HEK293T (cell line): ENCODE results near the gene ZFP92.

Experiments used
- CTCF ChIA-PET: fragments of 350-600 bp; formaldehyde crosslinking; extraction: SDS; loops from one replicate; lab custom pipeline; 2021; ENCODE audit warnings: antibody characterized with exemption, inconsistent platforms; lab: Yijun Ruan, JAX
- POLR2A ChIA-PET: fragments of 350-600 bp; formaldehyde crosslinking; extraction: SDS; loops from one replicate; lab custom pipeline; 2020; ENCODE audit warnings: antibody characterized with exemption, inconsistent platforms; lab: Yijun Ruan, JAX
- DNase-seq: peaks from one replicate; pipeline ENCODE4 v3.0.0; 2012; ENCODE audit warnings: mixed read lengths; ENCODE audit errors: extremely low spot score
- ARNT ChIP-seq: fragments of 450-650 bp; IDR thresholded peaks from 2 replicates; pipeline ENCODE4 v1.6.1; 2017; ENCODE audit warnings: mild to moderate bottlenecking
- BHLHE40 ChIP-seq: fragments of 450-650 bp; IDR thresholded peaks from 2 replicates; pipeline ENCODE4 v1.6.1; 2016; ENCODE audit warnings: mild to moderate bottlenecking, moderate library complexity, borderline replicate concordance
- CTBP1 ChIP-seq: fragments of 450-650 bp; IDR thresholded peaks from 2 replicates; pipeline ENCODE4 v1.6.1; 2016; ENCODE audit warnings: borderline replicate concordance
- ELF4 ChIP-seq: fragments of 450-650 bp; IDR thresholded peaks from 2 replicates; pipeline ENCODE4 v1.6.1; 2017; ENCODE audit warnings: antibody characterized with exemption
- FOXA1 ChIP-seq: fragments of 450-650 bp; IDR thresholded peaks from 2 replicates; pipeline ENCODE4 v1.6.1; 2016; ENCODE audit warnings: mild to moderate bottlenecking
- FOXK2 ChIP-seq: fragments of 450-650 bp; IDR thresholded peaks from 2 replicates; pipeline ENCODE4 v1.6.1; 2016; ENCODE audit warnings: mild to moderate bottlenecking
- FOXM1 ChIP-seq: fragments of 450-650 bp; IDR thresholded peaks from 2 replicates; pipeline ENCODE4 v1.6.1; 2017; ENCODE audit warnings: mild to moderate bottlenecking, borderline replicate concordance
- HDGF ChIP-seq: fragments of 450-650 bp; IDR thresholded peaks from 2 replicates; pipeline ENCODE4 v1.6.1; 2017; ENCODE audit warnings: antibody characterized with exemption, borderline replicate concordance
- L3MBTL2 ChIP-seq: fragments of 450-650 bp; conservative IDR thresholded peaks from 2 replicates; pipeline ENCODE4 v1.6.1; 2016; ENCODE audit warnings: mild to moderate bottlenecking
- LEF1 ChIP-seq: fragments of 450-650 bp; IDR thresholded peaks from 2 replicates; pipeline ENCODE4 v1.6.1; 2017; ENCODE audit warnings: mild to moderate bottlenecking, borderline replicate concordance
- NFRKB ChIP-seq: fragments of 450-650 bp; IDR thresholded peaks from 2 replicates; pipeline ENCODE4 v1.6.1; 2016; ENCODE audit warnings: mild to moderate bottlenecking, moderate library complexity
- SP1 ChIP-seq: fragments of 450-650 bp; IDR thresholded peaks from 2 replicates; pipeline ENCODE4 v1.6.1; 2017
- SUZ12 ChIP-seq: fragments of 450-650 bp; IDR thresholded peaks from 2 replicates; pipeline ENCODE4 v1.6.1; 2016; ENCODE audit warnings: mild to moderate bottlenecking
- TARDBP ChIP-seq: fragments of 450-650 bp; IDR thresholded peaks from 2 replicates; pipeline ENCODE4 v1.6.1; 2016
- ZNF384 ChIP-seq: fragments of 450-650 bp; IDR thresholded peaks from 2 replicates; pipeline ENCODE4 v1.6.1; 2016
- TF ChIP-seq, protein P1 (sequence below): fragments of 450-650 bp; IDR thresholded peaks from 2 replicates; pipeline ENCODE4 v1.6.1; 2016

ZFP92 gene

DNA sequence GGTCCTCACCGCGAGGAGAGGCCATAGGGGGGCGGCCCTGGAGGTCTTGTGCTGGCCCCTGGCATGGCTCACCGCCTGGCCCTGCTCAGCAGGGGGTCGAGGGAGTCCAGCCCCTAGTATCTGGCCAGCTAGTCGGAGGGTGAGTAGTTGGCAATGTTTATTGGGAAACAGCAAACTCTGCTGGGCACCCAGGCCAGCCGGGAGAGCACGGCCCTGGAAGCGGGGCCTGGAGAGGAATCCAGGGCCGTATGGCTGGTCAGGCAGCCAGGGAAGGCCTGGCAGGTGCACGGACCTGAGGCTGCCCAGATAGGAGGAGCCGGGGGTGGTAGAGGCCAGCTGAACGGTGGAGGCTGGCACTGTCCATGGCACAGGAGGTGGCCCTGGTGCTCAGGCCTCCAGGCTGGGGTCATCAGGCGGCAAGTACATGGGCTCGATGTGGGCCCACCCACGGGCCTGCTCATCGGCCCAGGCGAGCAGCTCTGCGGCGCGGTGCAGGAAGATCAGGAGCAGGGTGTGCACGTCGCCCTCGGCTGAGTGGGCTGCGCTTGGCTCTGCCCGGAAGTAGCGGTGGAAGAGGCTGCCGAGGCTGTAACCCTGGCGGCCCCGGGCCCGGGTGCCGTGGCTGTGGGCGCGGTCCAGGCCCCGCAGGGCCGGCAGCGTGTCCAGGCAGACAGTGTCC, 33.2 kb downstream of the ZFP92 start:
- POLR2A ChIA-PET = no interaction called here
- CTCF ChIA-PET = no interaction called here
- DNase-seq = no peak
- TF ChIP-seq CTBP1 = no peak
- TF ChIP-seq FOXK2 = no peak
- TF ChIP-seq ZNF384 = no peak
- no peak for TF ChIP-seq LEF1
- TF ChIP-seq ARNT = no peak
- TF ChIP-seq TARDBP = no peak

DNA sequence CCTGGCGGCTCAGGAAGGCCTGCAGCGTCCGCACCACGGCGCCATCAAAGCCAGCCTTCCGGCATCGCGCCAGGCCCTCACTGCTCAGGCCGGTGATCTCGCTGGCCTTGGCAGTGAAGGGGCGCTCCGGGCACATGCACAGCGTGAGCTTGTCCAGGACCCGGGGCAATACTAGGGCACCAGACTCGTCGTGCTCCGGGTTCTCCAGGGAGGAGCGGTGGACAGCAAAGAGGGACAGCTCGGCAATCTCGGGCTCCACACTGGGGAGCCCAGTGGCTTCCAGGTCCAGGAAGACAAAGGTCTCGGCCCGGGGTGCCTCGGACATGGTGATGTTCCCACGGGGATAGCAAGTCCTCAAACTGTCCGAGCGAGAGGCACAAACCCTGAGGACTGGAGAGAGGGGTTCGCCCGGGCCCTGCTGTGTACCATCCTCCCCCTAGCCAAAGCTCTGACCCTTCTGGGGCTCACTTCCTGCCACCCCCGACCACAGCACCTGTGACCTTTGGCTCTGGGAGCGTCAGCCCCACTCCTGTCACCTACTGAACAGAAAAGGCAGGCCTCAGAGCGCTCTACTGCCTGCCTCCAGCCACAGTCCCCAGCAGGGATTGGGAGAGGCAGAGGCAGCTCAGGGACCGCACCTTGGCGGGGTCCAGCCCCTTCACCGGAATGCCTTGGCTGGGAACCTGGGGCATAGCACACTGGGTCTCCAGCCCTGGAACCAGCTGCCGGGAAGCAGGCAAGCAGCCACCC, 34.0 kb downstream of the ZFP92 start:
- ChIA-PET CTCF (no interaction called here), POLR2A (interaction anchor here (1.5 kb wide), 1 partner anchor 8 kb away, joined by 3 read pairs; no protein-coding TSS in a partner anchor)
- no peak for DNase-seq
- TF ChIP-seq BHLHE40 (no peak), ZNF384 (no peak), NFRKB (no peak), L3MBTL2 (no peak), TARDBP (no peak)
- TF ChIP-seq, protein P1, sequence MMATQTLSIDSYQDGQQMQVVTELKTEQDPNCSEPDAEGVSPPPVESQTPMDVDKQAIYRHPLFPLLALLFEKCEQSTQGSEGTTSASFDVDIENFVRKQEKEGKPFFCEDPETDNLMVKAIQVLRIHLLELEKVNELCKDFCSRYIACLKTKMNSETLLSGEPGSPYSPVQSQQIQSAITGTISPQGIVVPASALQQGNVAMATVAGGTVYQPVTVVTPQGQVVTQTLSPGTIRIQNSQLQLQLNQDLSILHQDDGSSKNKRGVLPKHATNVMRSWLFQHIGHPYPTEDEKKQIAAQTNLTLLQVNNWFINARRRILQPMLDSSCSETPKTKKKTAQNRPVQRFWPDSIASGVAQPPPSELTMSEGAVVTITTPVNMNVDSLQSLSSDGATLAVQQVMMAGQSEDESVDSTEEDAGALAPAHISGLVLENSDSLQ = no peak

DNA sequence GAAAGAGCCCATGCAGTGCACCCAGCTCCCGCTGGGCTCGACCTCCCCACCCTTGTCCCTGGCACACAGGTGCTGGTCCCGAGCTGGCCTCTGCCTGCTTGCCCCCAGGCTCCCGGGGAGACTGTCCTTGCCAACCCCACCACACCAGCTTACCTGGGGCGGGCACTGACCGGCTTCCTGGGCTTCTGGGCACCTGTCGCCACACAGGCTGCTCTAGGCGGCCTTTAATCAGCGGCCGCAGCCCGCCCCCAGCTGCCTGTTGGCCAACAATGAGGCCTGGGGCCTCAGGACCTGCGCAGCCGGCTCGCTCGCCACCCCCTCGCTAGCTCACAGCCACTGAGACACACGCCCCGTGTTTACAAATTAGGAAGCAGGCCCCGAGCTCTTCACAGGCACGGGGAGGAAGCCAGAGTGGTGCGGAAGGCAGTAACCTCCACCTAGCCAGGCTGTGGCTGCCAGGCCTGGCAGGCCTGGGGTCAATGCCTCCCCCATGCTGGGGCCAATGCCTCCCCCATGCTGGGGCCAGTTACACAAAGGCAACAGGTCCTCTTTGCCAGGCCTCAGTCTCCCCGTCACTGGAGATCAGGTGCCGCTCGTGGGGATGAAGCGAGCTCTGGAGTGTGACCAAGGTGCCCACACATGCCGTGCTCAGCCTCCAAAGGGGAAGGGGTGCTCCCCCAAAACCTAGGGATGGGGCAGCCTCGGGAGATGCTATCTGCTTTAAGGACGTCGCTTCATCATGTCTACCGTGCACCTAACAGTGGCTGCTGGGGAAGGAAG, 34.8 kb downstream of the ZFP92 start, which contains the start of gene TREX2:
Gene TREX2 (minus strand): TSS at position 201 of the 780 bp plus-strand sequence. CDS start 626 bp downstream, outside the sequence.
- DNase-seq = no peak
- POLR2A ChIA-PET = interaction anchor here (1.5 kb wide), 1 partner anchor 8 kb away, joined by 3 read pairs; no protein-coding TSS in a partner anchor
- TF ChIP-seq SP1 (no peak), FOXK2 (no peak), TARDBP (no peak), FOXM1 (no peak), CTBP1 (no peak), LEF1 (no peak), HDGF (no peak), L3MBTL2 (no peak), ARNT (no peak), BHLHE40 (no peak), SUZ12 (no peak), ELF4 (no peak), FOXA1 (no peak), NFRKB (no peak), ZNF384 (no peak)
- TF ChIP-seq, protein P1 = no peak
- CTCF ChIA-PET = no interaction called here

DNA sequence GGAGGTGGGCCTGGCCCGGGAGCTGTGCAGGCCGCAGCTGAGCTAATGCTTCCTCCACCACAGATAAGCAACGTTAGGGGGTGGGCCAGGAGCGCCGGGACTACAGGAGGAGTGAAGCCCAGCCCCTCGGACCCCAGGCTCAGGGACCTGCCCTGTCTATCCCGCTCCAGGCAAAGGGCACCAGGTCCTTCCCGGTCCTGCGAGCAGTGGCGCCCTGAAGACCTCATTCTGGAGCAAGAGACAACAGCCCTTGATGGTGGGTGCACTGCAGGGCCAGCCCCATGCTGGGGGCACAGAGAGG, 35.3 kb downstream of the ZFP92 start:
- ChIA-PET POLR2A (interaction anchor here (1.5 kb wide), 1 partner anchor 9 kb away, joined by 3 read pairs; no protein-coding TSS in a partner anchor), CTCF (no interaction called here)
- TF ChIP-seq LEF1 (no peak), FOXM1 (no peak), ELF4 (no peak), ZNF384 (no peak), HDGF (no peak)
- TF ChIP-seq, protein P1 = no peak
- DNase-seq = no peak

DNA sequence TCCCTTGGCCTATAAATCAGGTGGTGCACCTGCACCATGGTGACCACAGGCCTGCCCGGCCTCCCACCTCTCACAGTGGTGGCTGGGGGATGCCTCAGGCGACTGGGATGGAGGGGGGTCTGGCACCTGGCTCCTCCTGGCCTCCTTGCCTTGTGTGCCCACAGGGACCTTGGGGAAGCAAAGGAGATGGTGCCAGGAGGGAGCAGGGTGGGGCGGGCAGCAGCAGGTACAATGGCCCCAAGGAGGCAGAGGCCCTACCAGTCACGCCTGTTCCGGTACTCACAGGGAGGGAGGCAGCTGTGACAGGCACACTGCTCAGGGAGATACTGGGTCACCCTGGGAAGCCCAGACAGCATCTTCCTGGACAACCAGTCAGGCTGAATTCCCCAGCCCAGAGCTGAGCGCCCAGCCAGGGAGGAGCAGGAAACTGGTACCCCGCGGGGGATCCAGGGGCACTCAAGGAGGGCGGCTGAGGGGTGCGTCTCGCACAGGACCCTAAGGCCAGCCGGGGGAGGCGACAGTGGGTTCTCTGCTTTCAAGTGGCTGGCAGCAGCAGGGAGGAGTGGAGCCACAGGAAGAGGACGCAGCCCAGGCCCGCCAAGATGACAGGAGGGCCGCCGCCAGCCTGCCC, 35.8 kb downstream of the ZFP92 start:
- TF ChIP-seq ELF4 (no peak), TARDBP (no peak)
- ChIA-PET POLR2A (no interaction called here), CTCF (no interaction called here)
- no peak for DNase-seq

DNA sequence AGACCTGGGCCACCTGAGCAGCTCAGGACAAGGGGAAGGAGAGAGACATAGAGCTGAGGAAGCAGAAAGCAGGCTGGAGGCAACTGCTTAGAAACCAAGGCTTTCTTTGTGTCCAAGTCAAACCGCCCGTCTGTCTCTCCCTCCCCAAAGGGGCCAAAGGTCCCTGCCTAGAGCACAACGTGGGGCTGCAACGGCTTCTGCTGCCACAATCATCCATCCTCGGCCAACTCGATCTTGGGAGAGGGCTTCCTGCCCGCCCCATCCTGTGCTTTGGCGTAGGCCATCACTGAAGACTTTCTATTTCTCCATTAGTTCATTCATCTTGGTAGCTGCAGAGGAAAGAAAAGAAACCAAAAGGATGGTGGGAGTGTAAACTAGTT, 36.3 kb downstream of the ZFP92 start:
- TF ChIP-seq ELF4 (no peak), LEF1 (no peak), TARDBP (no peak), BHLHE40 (no peak)
- CTCF ChIA-PET = no interaction called here
- POLR2A ChIA-PET = no interaction called here
- DNase-seq = no peak
